ENCODE measurements around the gene SMIM7.

- TF ChIP-seq POLR2A (IDR thresholded peaks at IDR 0.05) (no peak), CTCF (IDR thresholded peaks at IDR 0.05) (no peak), EP300 (IDR thresholded peaks at IDR 0.05) (no peak), POLR2AphosphoS5 (IDR thresholded peaks at IDR 0.05) (no peak)
These were observed 19.9 kb upstream of the SMIM7 start for GRCh38 chr19:16679811-16680210.
